HEK293 (cell line): ENCODE measurements around the gene PLCD1.

Experiments used
- CTCF ChIA-PET: fragments of 350-600 bp; formaldehyde crosslinking; extraction: SDS; loops from one replicate; lab custom pipeline; 2021; ENCODE audit warnings: antibody characterized with exemption; lab: Yijun Ruan, JAX
- POLR2A ChIA-PET: fragments of 300-600 bp; formaldehyde crosslinking; extraction: SDS; loops from one replicate; lab custom pipeline; 2020; ENCODE audit warnings: antibody characterized with exemption, inconsistent platforms; lab: Yijun Ruan, JAX
- H3K27ac ChIP-seq: fragments of 200-500 bp; sonication (Bioruptor generic); 2 replicates; pipeline ENCODE4 v1.5.1; 2014; ENCODE audit warnings: low read depth, low read length, control low read depth, inconsistent platforms; ENCODE audit errors: extremely low read depth
- H3K36me3 ChIP-seq, 2 experiments: fragments of 200-500 bp in 1 of 2; sonication (Bioruptor generic) in 1 of 2; 1 replicate in 1 of 2; 2 replicates in 1 of 2; pipeline ENCODE4 v1.5.1; 2014 to 2017; ENCODE audit warnings: inconsistent platforms in 2 of 2, low read length in 2 of 2; ENCODE audit not compliant: control insufficient read depth in 2 of 2, insufficient read depth in 1 of 2
- H3K4me1 ChIP-seq: fragments of 200-500 bp; sonication (Bioruptor generic); 2 replicates; pipeline ENCODE4 v1.5.1; 2014; ENCODE audit warnings: mild to moderate bottlenecking, low read length, inconsistent platforms; ENCODE audit not compliant: control insufficient read depth, insufficient read depth
- H3K4me3 ChIP-seq: 2 replicates; pipeline ENCODE4 v1.5.1; 2011; ENCODE audit warnings: low read depth, mild to moderate bottlenecking, control low read depth, low read length, moderate library complexity
- H3K9me3 ChIP-seq: fragments of 200-500 bp; sonication (Bioruptor generic); 2 replicates; pipeline ENCODE4 v1.5.1; 2014; ENCODE audit warnings: low read depth, low read length, inconsistent platforms; ENCODE audit not compliant: control insufficient read depth, insufficient read depth
- GLIS2 ChIP-seq: fragments of 450-650 bp; formaldehyde crosslinking; IDR thresholded peaks from 2 replicates; pipeline ENCODE4 v1.5.1; 2016; ENCODE audit warnings: missing biosample characterization, missing genetic modification characterization
- KLF7 ChIP-seq: fragments of 450-650 bp; formaldehyde crosslinking; IDR thresholded peaks from 2 replicates; pipeline ENCODE4 v1.5.1; 2016; ENCODE audit warnings: missing biosample characterization, missing genetic modification characterization, borderline replicate concordance
- PRDM1 ChIP-seq: fragments of 450-650 bp; formaldehyde crosslinking; IDR thresholded peaks from 2 replicates; pipeline ENCODE4; 2016; ENCODE audit warnings: missing biosample characterization, missing genetic modification characterization
- SALL2 ChIP-seq: fragments of 450-650 bp; formaldehyde crosslinking; IDR thresholded peaks from 2 replicates; pipeline ENCODE4 v1.5.0; 2017; ENCODE audit warnings: missing biosample characterization, mild to moderate bottlenecking, missing genetic modification characterization, borderline replicate concordance
- ZFP3 ChIP-seq: fragments of 450-650 bp; formaldehyde crosslinking; IDR thresholded peaks from 2 replicates; pipeline ENCODE4 v1.5.1; 2016; ENCODE audit warnings: low read depth, missing biosample characterization, missing genetic modification characterization
- ZFP37 ChIP-seq: fragments of 450-650 bp; formaldehyde crosslinking; IDR thresholded peaks from 2 replicates; pipeline ENCODE4 v1.5.1; 2016; ENCODE audit warnings: missing biosample characterization, missing genetic modification characterization
- ZNF239 ChIP-seq: fragments of 450-650 bp; formaldehyde crosslinking; IDR thresholded peaks from 2 replicates; pipeline ENCODE4 v1.5.1; 2016; ENCODE audit warnings: missing biosample characterization, missing genetic modification characterization
- ZNF266 ChIP-seq: fragments of 450-650 bp; formaldehyde crosslinking; IDR thresholded peaks from 2 replicates; pipeline ENCODE4 v1.5.1; 2016; ENCODE audit warnings: missing biosample characterization, missing genetic modification characterization, low read depth
- ZNF37A ChIP-seq: fragments of 450-650 bp; IDR thresholded peaks from 2 replicates; pipeline ENCODE4 v1.5.1; 2018; ENCODE audit warnings: missing biosample characterization, missing genetic modification characterization
- ZNF521 ChIP-seq: fragments of 450-650 bp; formaldehyde crosslinking; IDR thresholded peaks from 2 replicates; pipeline ENCODE4 v1.5.1; 2017; ENCODE audit warnings: missing biosample characterization, mild to moderate bottlenecking, missing genetic modification characterization
- ZNF629 ChIP-seq: fragments of 450-650 bp; formaldehyde crosslinking; IDR thresholded peaks from 2 replicates; pipeline ENCODE4 v1.5.1; 2017; ENCODE audit warnings: missing biosample characterization, missing genetic modification characterization
- TF ChIP-seq, protein P1 (sequence below): fragments of 450-650 bp; IDR thresholded peaks from 2 replicates; pipeline ENCODE4 v1.5.1; 2018; ENCODE audit warnings: missing biosample characterization, mild to moderate bottlenecking, missing genetic modification characterization
- TF ChIP-seq, protein P2 (sequence below): fragments of 450-650 bp; formaldehyde crosslinking; IDR thresholded peaks from 2 replicates; pipeline ENCODE4 v1.5.1; 2016; ENCODE audit warnings: missing biosample characterization, missing genetic modification characterization
- TF ChIP-seq, protein P3 (sequence below): fragments of 450-650 bp; formaldehyde crosslinking; conservative IDR thresholded peaks from 2 replicates; pipeline ENCODE4 v1.5.1; 2016; ENCODE audit warnings: low read depth, missing biosample characterization, missing genetic modification characterization

Gene PLCD1

DNA sequence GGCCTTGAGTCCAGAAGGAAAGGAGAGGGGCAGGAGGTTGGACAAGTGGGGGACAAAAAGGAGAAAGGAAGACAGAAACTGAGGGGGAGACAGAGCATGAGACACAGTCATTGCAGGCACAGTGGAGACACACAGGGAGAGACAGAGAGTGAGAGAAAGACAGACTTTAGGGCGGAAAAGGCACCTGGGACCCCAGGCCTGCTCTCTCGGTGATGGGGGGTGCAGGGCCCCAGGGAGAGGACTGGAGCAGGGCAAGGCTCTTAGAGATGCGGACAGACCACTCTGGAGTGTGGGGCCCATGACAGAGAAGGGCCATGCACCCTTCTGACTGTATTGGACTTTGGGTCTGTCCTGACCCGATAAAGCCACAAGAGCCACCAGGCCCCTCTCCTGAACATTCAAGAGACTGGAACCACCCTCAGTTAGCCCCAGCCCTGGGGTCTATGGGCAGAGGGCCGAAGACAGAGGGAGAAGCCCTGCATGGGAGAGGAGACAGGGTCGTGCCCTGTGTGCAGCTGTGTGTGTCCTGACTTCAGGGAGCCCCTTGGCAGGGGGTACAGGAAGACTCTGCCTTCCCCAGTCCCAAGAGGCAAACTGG lies 12.5 kb downstream of the PLCD1 start:
- no peaks in the 10 kb centered on the region for H3K9me3 ChIP-seq
- no peak for TF ChIP-seq ZNF37A (tag by site-specific recombination)
- TF ChIP-seq ZNF266 (tag by site-specific recombination) = no peak
- no peak; the same call in 1 of the 2 replicates for TF ChIP-seq GLIS2 (tag by site-specific recombination)
- no peak for TF ChIP-seq ZNF239 (tag by site-specific recombination)
- TF ChIP-seq ZNF521 (tag by site-specific recombination) = no peak
- TF ChIP-seq SALL2 (tag by site-specific recombination) = no peak
- TF ChIP-seq PRDM1 = no peak
- no peaks in the 10 kb centered on the region for H3K4me1 ChIP-seq
- H3K36me3 ChIP-seq = peaks cover 0 to 11% of the 10 kb centered on the region in 2 experiments; a peak in 1 of 3 replicates
- H3K27ac ChIP-seq = no peak overlapping the region
- H3K4me3 ChIP-seq = no peak overlapping the region
- ChIA-PET POLR2A (no interaction called here), CTCF (interaction anchor here (1.3 kb wide), 1 partner anchor 13 kb away, joined by 3 read pairs; no protein-coding TSS in a partner anchor)

DNA sequence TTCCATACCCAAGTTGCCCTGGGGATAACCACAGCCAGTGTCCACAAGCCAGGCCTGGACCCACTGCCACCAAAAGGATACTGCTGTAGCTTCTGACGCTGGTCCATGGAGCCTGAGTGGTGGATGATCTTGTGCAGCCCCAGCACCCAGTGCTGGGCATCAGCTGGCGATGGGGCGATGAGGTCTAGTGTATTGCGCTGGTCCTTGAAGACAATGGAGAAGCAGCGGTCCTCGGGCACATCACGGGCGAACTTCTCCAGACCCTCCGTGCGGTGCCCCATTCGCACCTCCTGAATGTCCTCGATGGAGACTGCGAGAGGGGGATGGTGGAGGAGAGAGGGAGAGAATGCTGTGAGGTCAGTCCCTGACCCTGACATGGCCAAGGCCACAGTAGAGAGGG lies 13.0 kb downstream of the PLCD1 start:
- peaks cover 0 to 11% of the 10 kb centered on the region in 2 experiments; a peak in 1 of 3 replicates for H3K36me3 ChIP-seq
- ChIA-PET POLR2A (no interaction called here), CTCF (interaction anchor here (1.3 kb wide), 1 partner anchor 13 kb away, joined by 3 read pairs; no protein-coding TSS in a partner anchor)
- no peaks in the 10 kb centered on the region for H3K9me3 ChIP-seq
- no peak overlapping the region for H3K27ac ChIP-seq
- no peaks in the 10 kb centered on the region for H3K4me1 ChIP-seq
- H3K4me3 ChIP-seq = no peak overlapping the region
- no peak for TF ChIP-seq ZFP37 (tag by site-specific recombination)
- TF ChIP-seq, protein P1, sequence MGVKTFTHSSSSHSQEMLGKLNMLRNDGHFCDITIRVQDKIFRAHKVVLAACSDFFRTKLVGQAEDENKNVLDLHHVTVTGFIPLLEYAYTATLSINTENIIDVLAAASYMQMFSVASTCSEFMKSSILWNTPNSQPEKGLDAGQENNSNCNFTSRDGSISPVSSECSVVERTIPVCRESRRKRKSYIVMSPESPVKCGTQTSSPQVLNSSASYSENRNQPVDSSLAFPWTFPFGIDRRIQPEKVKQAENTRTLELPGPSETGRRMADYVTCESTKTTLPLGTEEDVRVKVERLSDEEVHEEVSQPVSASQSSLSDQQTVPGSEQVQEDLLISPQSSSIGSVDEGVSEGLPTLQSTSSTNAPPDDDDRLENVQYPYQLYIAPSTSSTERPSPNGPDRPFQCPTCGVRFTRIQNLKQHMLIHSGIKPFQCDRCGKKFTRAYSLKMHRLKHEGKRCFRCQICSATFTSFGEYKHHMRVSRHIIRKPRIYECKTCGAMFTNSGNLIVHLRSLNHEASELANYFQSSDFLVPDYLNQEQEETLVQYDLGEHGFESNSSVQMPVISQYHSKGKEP (tag by site-specific recombination) = no peak

DNA sequence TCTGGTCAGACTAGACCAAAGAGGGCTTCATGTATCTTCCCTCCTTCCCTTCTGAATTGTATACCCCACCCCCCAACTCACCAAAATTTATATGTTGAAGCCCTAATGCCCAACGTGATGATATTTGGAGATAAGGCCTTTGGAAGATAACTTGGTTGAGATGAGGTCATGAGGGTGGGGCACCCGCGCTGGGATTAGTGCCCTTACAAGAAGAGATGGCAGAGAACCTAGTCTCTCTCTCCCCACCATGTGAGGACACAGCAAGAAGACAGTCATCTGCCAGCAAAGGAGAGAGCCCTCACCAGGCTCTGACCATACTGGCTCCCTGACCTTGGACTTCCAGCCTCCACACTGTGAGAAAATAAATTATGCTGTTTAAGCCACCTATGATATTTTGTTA lies 13.5 kb downstream of the PLCD1 start:
- ChIA-PET CTCF (interaction anchor here (1.3 kb wide), 1 partner anchor 12 kb away, joined by 3 read pairs; no protein-coding TSS in a partner anchor), POLR2A (no interaction called here)
- no peak overlapping the region for H3K27ac ChIP-seq
- H3K9me3 ChIP-seq = no peaks in the 10 kb centered on the region
- TF ChIP-seq, protein P2, sequence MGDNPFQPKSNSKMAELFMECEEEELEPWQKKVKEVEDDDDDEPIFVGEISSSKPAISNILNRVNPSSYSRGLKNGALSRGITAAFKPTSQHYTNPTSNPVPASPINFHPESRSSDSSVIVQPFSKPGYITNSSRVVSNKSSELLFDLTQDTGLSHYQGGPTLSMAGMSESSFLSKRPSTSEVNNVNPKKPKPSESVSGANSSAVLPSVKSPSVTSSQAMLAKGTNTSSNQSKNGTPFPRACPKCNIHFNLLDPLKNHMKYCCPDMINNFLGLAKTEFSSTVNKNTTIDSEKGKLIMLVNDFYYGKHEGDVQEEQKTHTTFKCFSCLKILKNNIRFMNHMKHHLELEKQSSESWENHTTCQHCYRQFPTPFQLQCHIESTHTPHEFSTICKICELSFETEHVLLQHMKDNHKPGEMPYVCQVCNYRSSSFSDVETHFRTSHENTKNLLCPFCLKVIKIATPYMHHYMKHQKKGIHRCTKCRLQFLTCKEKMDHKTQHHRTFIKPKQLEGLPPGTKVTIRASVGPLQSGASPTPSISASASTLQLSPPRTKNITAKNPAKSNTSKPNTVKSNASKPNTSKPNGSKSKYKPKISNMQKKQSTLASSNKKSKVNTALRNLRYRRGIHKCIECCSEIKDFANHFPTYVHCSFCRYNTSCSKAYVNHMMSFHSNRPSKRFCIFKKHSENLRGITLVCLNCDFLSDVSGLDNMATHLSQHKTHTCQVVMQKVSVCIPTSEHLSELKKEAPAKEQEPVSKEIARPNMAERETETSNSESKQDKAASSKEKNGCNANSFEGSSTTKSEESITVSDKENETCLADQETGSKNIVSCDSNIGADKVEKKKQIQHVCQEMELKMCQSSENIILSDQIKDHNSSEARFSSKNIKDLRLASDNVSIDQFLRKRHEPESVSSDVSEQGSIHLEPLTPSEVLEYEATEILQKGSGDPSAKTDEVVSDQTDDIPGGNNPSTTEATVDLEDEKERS (tag by site-specific recombination) = 0 out of 2 replicates have a peak, but pooled peaks have one; percentile 10
- TF ChIP-seq, protein P3, sequence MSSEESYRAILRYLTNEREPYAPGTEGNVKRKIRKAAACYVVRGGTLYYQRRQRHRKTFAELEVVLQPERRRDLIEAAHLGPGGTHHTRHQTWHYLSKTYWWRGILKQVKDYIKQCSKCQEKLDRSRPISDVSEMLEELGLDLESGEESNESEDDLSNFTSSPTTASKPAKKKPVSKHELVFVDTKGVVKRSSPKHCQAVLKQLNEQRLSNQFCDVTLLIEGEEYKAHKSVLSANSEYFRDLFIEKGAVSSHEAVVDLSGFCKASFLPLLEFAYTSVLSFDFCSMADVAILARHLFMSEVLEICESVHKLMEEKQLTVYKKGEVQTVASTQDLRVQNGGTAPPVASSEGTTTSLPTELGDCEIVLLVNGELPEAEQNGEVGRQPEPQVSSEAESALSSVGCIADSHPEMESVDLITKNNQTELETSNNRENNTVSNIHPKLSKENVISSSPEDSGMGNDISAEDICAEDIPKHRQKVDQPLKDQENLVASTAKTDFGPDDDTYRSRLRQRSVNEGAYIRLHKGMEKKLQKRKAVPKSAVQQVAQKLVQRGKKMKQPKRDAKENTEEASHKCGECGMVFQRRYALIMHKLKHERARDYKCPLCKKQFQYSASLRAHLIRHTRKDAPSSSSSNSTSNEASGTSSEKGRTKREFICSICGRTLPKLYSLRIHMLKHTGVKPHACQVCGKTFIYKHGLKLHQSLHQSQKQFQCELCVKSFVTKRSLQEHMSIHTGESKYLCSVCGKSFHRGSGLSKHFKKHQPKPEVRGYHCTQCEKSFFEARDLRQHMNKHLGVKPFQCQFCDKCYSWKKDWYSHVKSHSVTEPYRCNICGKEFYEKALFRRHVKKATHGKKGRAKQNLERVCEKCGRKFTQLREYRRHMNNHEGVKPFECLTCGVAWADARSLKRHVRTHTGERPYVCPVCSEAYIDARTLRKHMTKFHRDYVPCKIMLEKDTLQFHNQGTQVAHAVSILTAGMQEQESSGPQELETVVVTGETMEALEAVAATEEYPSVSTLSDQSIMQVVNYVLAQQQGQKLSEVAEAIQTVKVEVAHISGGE = no peak
- no peak for TF ChIP-seq ZFP3 (tag by site-specific recombination)
- no peak for TF ChIP-seq KLF7 (tag by site-specific recombination)
- no peak for TF ChIP-seq ZNF629 (tag by site-specific recombination)
- no peak overlapping the region for H3K4me3 ChIP-seq
- peaks cover 0 to 11% of the 10 kb centered on the region in 2 experiments; a peak in 1 of 3 replicates for H3K36me3 ChIP-seq
- H3K4me1 ChIP-seq = no peaks in the 10 kb centered on the region
